Endodermal cell (in vitro differentiated cells): ENCODE results near the gene JSRP1. TPM values are rescaled to one million over a fixed set of nuclear protein-coding genes. Genes with fewer than 3 reads are reported as not detected.

Experiments used
- DNase-seq: peaks from one replicate; pipeline ENCODE4 v3.0.0-alpha.2; 2017
- H3K27ac ChIP-seq: 2 replicates; pipeline ENCODE4 v1.5.1; 2013; ENCODE audit warnings: mild to moderate bottlenecking, low read depth, low read length, moderate library complexity
- H3K27me3 ChIP-seq: 2 replicates; pipeline ENCODE4 v1.6.1; 2013; ENCODE audit warnings: mild to moderate bottlenecking, low read length, moderate library complexity; ENCODE audit not compliant: insufficient read depth, control insufficient read depth, poor library complexity, severe bottlenecking
- H3K36me3 ChIP-seq: 2 replicates; pipeline ENCODE4 v1.7.0; 2013; ENCODE audit warnings: mild to moderate bottlenecking, low read length, moderate library complexity; ENCODE audit not compliant: control insufficient read depth, insufficient read depth
- H3K4me1 ChIP-seq: one replicate; pipeline ENCODE4 v1.7.0; 2013; ENCODE audit warnings: low read length; ENCODE audit not compliant: control insufficient read depth, insufficient read depth
- H3K4me3 ChIP-seq: 2 replicates; pipeline ENCODE4 v1.5.1; 2013; ENCODE audit warnings: mild to moderate bottlenecking, low read length, moderate library complexity
- H3K9ac ChIP-seq: 2 replicates; pipeline ENCODE4 v1.6.1; 2013; ENCODE audit warnings: mild to moderate bottlenecking, low read length, moderate library complexity; ENCODE audit not compliant: poor library complexity, severe bottlenecking; ENCODE audit errors: extremely low read depth
- H3K9me3 ChIP-seq: 2 replicates; pipeline ENCODE4 v1.6.1; 2013; ENCODE audit warnings: mild to moderate bottlenecking, low read length, moderate library complexity; ENCODE audit not compliant: control insufficient read depth
- H3K27ac Mint-ChIP-seq: 2 replicates; pipeline ENCODE4 v1.8.0; 2020; ENCODE audit warnings: mixed read lengths
- H3K27me3 Mint-ChIP-seq: 2 replicates; pipeline ENCODE4 v1.8.0; 2021; ENCODE audit warnings: mild to moderate bottlenecking, mixed read lengths; ENCODE audit not compliant: insufficient read depth
- H3K36me3 Mint-ChIP-seq: 2 replicates; pipeline ENCODE4 v1.8.0; 2020; ENCODE audit warnings: low read depth, mixed read lengths
- H3K4me1 Mint-ChIP-seq: 2 replicates; pipeline ENCODE4 v1.8.0; 2020; ENCODE audit warnings: mixed read lengths
- H3K4me3 Mint-ChIP-seq: 2 replicates; pipeline ENCODE4 v1.8.0; 2020; ENCODE audit warnings: mild to moderate bottlenecking, moderate library complexity, mixed read lengths
- H3K9me3 Mint-ChIP-seq: 2 replicates; pipeline ENCODE4 v1.8.0; 2020; ENCODE audit warnings: mild to moderate bottlenecking, mixed read lengths
- WGBS, 2 experiments: methylation state at CpG; one replicate each; pipeline versions ENCODE4 v1.1.5 to v1.1.7; 2013; ENCODE audit warnings: missing lambda C conversion rate in 2 of 2, mixed read lengths in 1 of 2; ENCODE audit not compliant: insufficient coverage in 1 of 2, insufficient read length in 1 of 2; 5-methylcytosine and 5-hydroxymethylcytosine counted together
- total RNA-seq, 2 donors: library from RNA; stranded (reverse); fragmentation: NEBNext Ultra II Directional in 1 of 2; extraction: Animal tissue kit (Norgen Biotek cat#: 25700) in 1 of 2; gene quantifications; 2 replicates in 1 of 2; 3 replicates in 1 of 2; pipeline ENCODE4 v1.2.1, GENCODE V29; 2021
- TF ChIP-seq, protein P1 (sequence below): fragments of 200-600 bp; sonication (generic); conservative IDR thresholded peaks from 2 replicates; pipeline ENCODE4 v1.5.0; 2021; ENCODE audit warnings: antibody characterized with exemption, mild to moderate bottlenecking

Gene JSRP1
- total RNA-seq, 2 donors from 2014 or later, result 0.66 to 0.89 TPM

DNA sequence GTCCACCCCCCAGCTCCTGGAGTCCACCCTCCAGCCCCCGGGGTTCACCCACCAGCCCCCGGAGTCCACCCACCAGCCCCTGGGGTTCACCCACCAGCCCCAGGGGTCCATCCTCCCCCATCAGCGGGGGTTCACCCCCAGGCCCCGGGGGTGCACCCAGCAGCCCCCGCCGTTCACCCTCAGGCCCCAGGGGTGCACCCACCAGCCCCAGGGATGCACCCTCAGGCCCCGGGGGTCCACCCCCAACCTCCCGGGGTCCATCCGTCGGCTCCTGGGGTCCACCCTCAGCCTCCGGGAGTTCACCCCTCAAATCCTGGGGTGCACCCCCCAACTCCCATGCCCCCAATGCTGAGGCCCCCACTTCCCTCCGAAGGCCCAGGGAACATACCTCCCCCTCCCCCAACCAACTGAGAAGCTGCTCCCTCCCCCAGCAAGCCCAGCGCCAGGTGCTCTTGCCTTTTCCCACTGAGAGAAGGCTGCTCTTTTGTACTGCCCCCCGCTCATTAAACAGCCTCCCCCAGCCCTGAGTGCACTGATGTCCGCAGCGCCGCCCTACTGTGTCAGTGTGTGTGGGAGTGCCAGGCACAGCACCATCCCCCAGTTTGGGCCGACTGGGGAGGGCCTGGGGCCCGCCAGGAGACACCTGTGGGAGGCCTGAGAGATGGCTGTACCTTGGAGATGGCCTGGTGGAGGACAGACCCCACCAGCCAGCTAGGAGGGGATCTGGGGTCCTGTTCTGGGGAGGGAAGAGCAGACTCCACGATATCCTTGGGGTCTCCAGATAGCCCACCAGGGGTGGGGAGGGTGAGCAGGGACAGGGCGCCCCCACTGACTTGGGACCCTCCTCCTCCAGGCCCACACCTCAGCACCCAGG lies 7.8 kb downstream of the JSRP1 start:
- no peak overlapping the region for H3K9ac ChIP-seq
- H3K4me3 ChIP-seq, result no peak overlapping the region
- peaks cover 15% of the 10 kb centered on the region for H3K27me3 ChIP-seq
- peaks cover 16% of the 10 kb centered on the region for H3K36me3 Mint-ChIP-seq
- DNase-seq, result no peak
- peak overlapping the region; percentile 38 for H3K27ac ChIP-seq
- no peak overlapping the region for H3K4me3 Mint-ChIP-seq
- no peak overlapping the region for H3K27ac Mint-ChIP-seq
- H3K4me1 ChIP-seq, result no peaks in the 10 kb centered on the region
- peaks cover 7% of the 10 kb centered on the region for H3K27me3 Mint-ChIP-seq
- H3K9me3 Mint-ChIP-seq, result no peaks in the 10 kb centered on the region
- H3K4me1 Mint-ChIP-seq, result no peaks in the 10 kb centered on the region
- WGBS, 2 experiments, result 93 to 94% methylated on average over 4 to 21 of the region's 21 CpGs
- H3K36me3 ChIP-seq, result peaks cover 35% of the 10 kb centered on the region
- TF ChIP-seq, protein P1, sequence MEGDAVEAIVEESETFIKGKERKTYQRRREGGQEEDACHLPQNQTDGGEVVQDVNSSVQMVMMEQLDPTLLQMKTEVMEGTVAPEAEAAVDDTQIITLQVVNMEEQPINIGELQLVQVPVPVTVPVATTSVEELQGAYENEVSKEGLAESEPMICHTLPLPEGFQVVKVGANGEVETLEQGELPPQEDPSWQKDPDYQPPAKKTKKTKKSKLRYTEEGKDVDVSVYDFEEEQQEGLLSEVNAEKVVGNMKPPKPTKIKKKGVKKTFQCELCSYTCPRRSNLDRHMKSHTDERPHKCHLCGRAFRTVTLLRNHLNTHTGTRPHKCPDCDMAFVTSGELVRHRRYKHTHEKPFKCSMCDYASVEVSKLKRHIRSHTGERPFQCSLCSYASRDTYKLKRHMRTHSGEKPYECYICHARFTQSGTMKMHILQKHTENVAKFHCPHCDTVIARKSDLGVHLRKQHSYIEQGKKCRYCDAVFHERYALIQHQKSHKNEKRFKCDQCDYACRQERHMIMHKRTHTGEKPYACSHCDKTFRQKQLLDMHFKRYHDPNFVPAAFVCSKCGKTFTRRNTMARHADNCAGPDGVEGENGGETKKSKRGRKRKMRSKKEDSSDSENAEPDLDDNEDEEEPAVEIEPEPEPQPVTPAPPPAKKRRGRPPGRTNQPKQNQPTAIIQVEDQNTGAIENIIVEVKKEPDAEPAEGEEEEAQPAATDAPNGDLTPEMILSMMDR, result no peak
- no peaks in the 10 kb centered on the region for H3K9me3 ChIP-seq

GRCh38 chr19:2247433-2248101 lies 8.7 kb downstream of the JSRP1 start:
- Histone ChIP-seq H3K4me3 (no peak overlapping the region), H3K9me3 (no peaks in the 10 kb centered on the region), H3K27me3 (peaks cover 7% of the 10 kb centered on the region), H3K9ac (no peak overlapping the region), H3K27ac (no peak overlapping the region), H3K4me1 (no peaks in the 10 kb centered on the region), H3K36me3 (peaks cover 43% of the 10 kb centered on the region)
- TF ChIP-seq, protein P1, result no peak
- Mint-ChIP-seq H3K27ac (no peak overlapping the region), H3K4me3 (no peak overlapping the region), H3K27me3 (peaks cover 2% of the 10 kb centered on the region), H3K4me1 (no peaks in the 10 kb centered on the region), H3K9me3 (no peaks in the 10 kb centered on the region), H3K36me3 (peaks cover 18% of the 10 kb centered on the region)
- no peak for DNase-seq
- WGBS, 2 experiments, result 93 to 95% methylated on average over 11 to 21 of the region's 28 CpGs

DNA sequence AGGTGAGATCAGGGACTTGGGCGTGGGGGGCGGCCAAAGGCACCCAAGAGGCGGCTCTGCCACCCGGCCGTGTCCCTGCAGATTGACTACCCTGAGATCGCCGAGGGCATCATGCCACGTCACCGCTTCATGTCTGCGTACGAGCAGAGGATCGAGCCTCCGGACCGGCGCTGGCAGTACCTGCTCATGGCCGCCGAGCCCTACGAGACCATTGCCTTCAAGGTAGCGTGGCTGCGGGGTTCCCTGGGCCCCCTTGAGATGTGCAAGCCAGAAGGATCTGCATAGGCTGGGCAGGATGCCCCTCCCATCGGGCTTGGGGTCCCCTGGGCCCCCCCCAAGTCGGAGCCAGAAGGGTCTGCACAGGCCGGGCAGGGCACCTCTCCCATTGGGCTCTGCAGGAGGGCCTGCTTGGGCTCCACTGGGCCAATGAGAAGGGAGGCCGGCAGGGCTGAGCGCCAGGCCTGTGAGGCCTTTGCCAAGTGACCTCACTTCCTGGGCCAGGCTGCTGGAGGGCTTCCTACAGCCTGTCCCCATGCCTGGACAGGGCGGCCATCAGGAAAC lies 9.3 kb downstream of the JSRP1 start:
- no peaks in the 10 kb centered on the region for H3K9me3 ChIP-seq
- Mint-ChIP-seq H3K27ac (no peak overlapping the region), H3K9me3 (no peaks in the 10 kb centered on the region), H3K36me3 (peaks cover 23% of the 10 kb centered on the region), H3K27me3 (no peaks in the 10 kb centered on the region), H3K4me1 (no peaks in the 10 kb centered on the region), H3K4me3 (no peak overlapping the region)
- H3K9ac ChIP-seq, result no peak overlapping the region
- DNase-seq, result no peak
- 92 to 95% methylated on average over 18 to 26 of the region's 26 CpGs for WGBS, 2 experiments
- H3K27me3 ChIP-seq, result peaks cover under 1% of the 10 kb centered on the region
- TF ChIP-seq, protein P1, result no peak
- H3K36me3 ChIP-seq, result peaks cover 48% of the 10 kb centered on the region
- no peak overlapping the region for H3K27ac ChIP-seq
- H3K4me1 ChIP-seq, result no peaks in the 10 kb centered on the region
- H3K4me3 ChIP-seq, result no peak overlapping the region
